ENCODE measurements around the gene NBL1.
"Not testable (repeated sequence)": the region's sequence is repeated elsewhere in the genome, so short reads cannot be mapped to it uniquely, and the experiment has no call there.

The NBL1 gene

GRCh38 chr1:19635064-19635463, 9.0 kb upstream of the NBL1 start:
- H3K4me1 ChIP-seq (ENCODE audit: control insufficient read depth, insufficient read depth, low read length, poor library complexity, severe bottlenecking); H3K27ac ChIP-seq (ENCODE audit: insufficient read depth, low read length, poor library complexity, severe bottlenecking): not testable (repeated sequence)

GRCh38 chr1:19635646-19636045, 8.5 kb upstream of the NBL1 start:
- Histone ChIP-seq H3K4me3 (ENCODE audit: insufficient read depth, low read depth, low read length, poor library complexity, severe bottlenecking) (no peak overlapping the region), H3K27me3 (replicated peaks; ENCODE audit: control insufficient read depth, insufficient read depth, low read length, poor library complexity, severe bottlenecking) (no peaks in the 10 kb centered on the region), H3K27ac (ENCODE audit: insufficient read depth, low read length, poor library complexity, severe bottlenecking) (no peak overlapping the region), H3K36me3 (ENCODE audit: control insufficient read depth, insufficient read depth, low read length) (no peaks in the 10 kb centered on the region), H3K4me1 (ENCODE audit: control insufficient read depth, insufficient read depth, low read length, poor library complexity, severe bottlenecking) (no peaks in the 10 kb centered on the region), H3K9me3 (ENCODE audit: control insufficient read depth, low read length) (no peaks in the 10 kb centered on the region)
- no peak for DNase-seq

More at GRCh38 chr1:19635064-19635463, 9.0 kb upstream of the NBL1 start:
- not testable (repeated sequence) for H3K36me3 ChIP-seq (ENCODE audit: control insufficient read depth, insufficient read depth, low read length); H3K4me3 ChIP-seq (ENCODE audit: insufficient read depth, low read depth, low read length, poor library complexity, severe bottlenecking); DNase-seq; H3K9me3 ChIP-seq (ENCODE audit: control insufficient read depth, low read length); H3K27me3 ChIP-seq (replicated peaks; ENCODE audit: control insufficient read depth, insufficient read depth, low read length, poor library complexity, severe bottlenecking)

GRCh38 chr1:19636065-19636464, 8.0 kb upstream of the NBL1 start:
- Histone ChIP-seq H3K4me1 (ENCODE audit: control insufficient read depth, insufficient read depth, low read length, poor library complexity, severe bottlenecking) (no peaks in the 10 kb centered on the region), H3K36me3 (ENCODE audit: control insufficient read depth, insufficient read depth, low read length) (no peaks in the 10 kb centered on the region), H3K9me3 (ENCODE audit: control insufficient read depth, low read length) (no peaks in the 10 kb centered on the region), H3K4me3 (ENCODE audit: insufficient read depth, low read depth, low read length, poor library complexity, severe bottlenecking) (no peak overlapping the region), H3K27me3 (replicated peaks; ENCODE audit: control insufficient read depth, insufficient read depth, low read length, poor library complexity, severe bottlenecking) (no peaks in the 10 kb centered on the region), H3K27ac (ENCODE audit: insufficient read depth, low read length, poor library complexity, severe bottlenecking) (no peak overlapping the region)
- no peak for DNase-seq

GRCh38 chr1:19636749-19637148, 7.4 kb upstream of the NBL1 start:
- not testable (repeated sequence) for H3K9me3 ChIP-seq (ENCODE audit: control insufficient read depth, low read length); H3K4me1 ChIP-seq (ENCODE audit: control insufficient read depth, insufficient read depth, low read length, poor library complexity, severe bottlenecking); H3K4me3 ChIP-seq (ENCODE audit: insufficient read depth, low read depth, low read length, poor library complexity, severe bottlenecking); DNase-seq; H3K27ac ChIP-seq (ENCODE audit: insufficient read depth, low read length, poor library complexity, severe bottlenecking); H3K36me3 ChIP-seq (ENCODE audit: control insufficient read depth, insufficient read depth, low read length); H3K27me3 ChIP-seq (replicated peaks; ENCODE audit: control insufficient read depth, insufficient read depth, low read length, poor library complexity, severe bottlenecking)

- no peak overlapping the region for H3K4me3 ChIP-seq (ENCODE audit: insufficient read depth, low read depth, low read length, poor library complexity, severe bottlenecking)
- no peaks in the 10 kb centered on the region for H3K9me3 ChIP-seq (ENCODE audit: control insufficient read depth, low read length)
- DNase-seq: no peak
- H3K4me1 ChIP-seq (ENCODE audit: control insufficient read depth, insufficient read depth, low read length, poor library complexity, severe bottlenecking): no peaks in the 10 kb centered on the region
- no peak overlapping the region for H3K27ac ChIP-seq (ENCODE audit: insufficient read depth, low read length, poor library complexity, severe bottlenecking)
- H3K36me3 ChIP-seq (ENCODE audit: control insufficient read depth, insufficient read depth, low read length): no peaks in the 10 kb centered on the region
- H3K27me3 ChIP-seq (replicated peaks; ENCODE audit: control insufficient read depth, insufficient read depth, low read length, poor library complexity, severe bottlenecking): no peaks in the 10 kb centered on the region
Observed at GRCh38 chr1:19637606-19638005, 6.5 kb upstream of the NBL1 start.

- H3K9me3 ChIP-seq (ENCODE audit: control insufficient read depth, low read length); H3K27ac ChIP-seq (ENCODE audit: insufficient read depth, low read length, poor library complexity, severe bottlenecking); H3K4me1 ChIP-seq (ENCODE audit: control insufficient read depth, insufficient read depth, low read length, poor library complexity, severe bottlenecking); H3K27me3 ChIP-seq (replicated peaks; ENCODE audit: control insufficient read depth, insufficient read depth, low read length, poor library complexity, severe bottlenecking); DNase-seq; H3K36me3 ChIP-seq (ENCODE audit: control insufficient read depth, insufficient read depth, low read length); H3K4me3 ChIP-seq (ENCODE audit: insufficient read depth, low read depth, low read length, poor library complexity, severe bottlenecking): not testable (repeated sequence)
Observed at GRCh38 chr1:19639228-19639627, 4.9 kb upstream of the NBL1 start.

- Histone ChIP-seq H3K27me3 (replicated peaks; ENCODE audit: control insufficient read depth, insufficient read depth, low read length, poor library complexity, severe bottlenecking) (no peaks in the 10 kb centered on the region), H3K36me3 (ENCODE audit: control insufficient read depth, insufficient read depth, low read length) (no peaks in the 10 kb centered on the region), H3K9me3 (ENCODE audit: control insufficient read depth, low read length) (no peaks in the 10 kb centered on the region), H3K4me1 (ENCODE audit: control insufficient read depth, insufficient read depth, low read length, poor library complexity, severe bottlenecking) (peaks cover 7% of the 10 kb centered on the region), H3K27ac (ENCODE audit: insufficient read depth, low read length, poor library complexity, severe bottlenecking) (no peak overlapping the region), H3K4me3 (ENCODE audit: insufficient read depth, low read depth, low read length, poor library complexity, severe bottlenecking) (no peak overlapping the region)
- no peak for DNase-seq
Observed at GRCh38 chr1:19639999-19640362, 4.1 kb upstream of the NBL1 start.

GRCh38 chr1:19640363-19641316, 3.5 kb upstream of the NBL1 start:
- no peaks in the 10 kb centered on the region for H3K9me3 ChIP-seq (ENCODE audit: control insufficient read depth, low read length)
- H3K4me1 ChIP-seq (ENCODE audit: control insufficient read depth, insufficient read depth, low read length, poor library complexity, severe bottlenecking): peaks cover 13% of the 10 kb centered on the region
- no peak overlapping the region for H3K27ac ChIP-seq (ENCODE audit: insufficient read depth, low read length, poor library complexity, severe bottlenecking)
- no peaks in the 10 kb centered on the region for H3K27me3 ChIP-seq (replicated peaks; ENCODE audit: control insufficient read depth, insufficient read depth, low read length, poor library complexity, severe bottlenecking)
- H3K36me3 ChIP-seq (ENCODE audit: control insufficient read depth, insufficient read depth, low read length): no peaks in the 10 kb centered on the region
- no peak for DNase-seq
- H3K4me3 ChIP-seq (ENCODE audit: insufficient read depth, low read depth, low read length, poor library complexity, severe bottlenecking): no peak overlapping the region

- peak overlapping the region; percentile 78 for H3K4me3 ChIP-seq (ENCODE audit: insufficient read depth, low read depth, low read length, poor library complexity, severe bottlenecking)
- H3K9me3 ChIP-seq (ENCODE audit: control insufficient read depth, low read length): no peaks in the 10 kb centered on the region
- H3K4me1 ChIP-seq (ENCODE audit: control insufficient read depth, insufficient read depth, low read length, poor library complexity, severe bottlenecking): peaks cover 17% of the 10 kb centered on the region
Observed at GRCh38 chr1:19643121-19643520, 990 bp upstream of the NBL1 start.

GRCh38 chr1:19644395-19644680, 227 bp downstream of the NBL1 start:
- Histone ChIP-seq H3K36me3 (ENCODE audit: control insufficient read depth, insufficient read depth, low read length) (no peaks in the 10 kb centered on the region), H3K4me3 (ENCODE audit: insufficient read depth, low read depth, low read length, poor library complexity, severe bottlenecking) (peak overlapping the region; percentile 61), H3K4me1 (ENCODE audit: control insufficient read depth, insufficient read depth, low read length, poor library complexity, severe bottlenecking) (peaks cover 17% of the 10 kb centered on the region), H3K27me3 (replicated peaks; ENCODE audit: control insufficient read depth, insufficient read depth, low read length, poor library complexity, severe bottlenecking) (no peaks in the 10 kb centered on the region), H3K9me3 (ENCODE audit: control insufficient read depth, low read length) (no peaks in the 10 kb centered on the region), H3K27ac (ENCODE audit: insufficient read depth, low read length, poor library complexity, severe bottlenecking) (peak overlapping the region; percentile 35)
- DNase-seq: no peak

More at GRCh38 chr1:19643121-19643520, 990 bp upstream of the NBL1 start:
- no peak for DNase-seq
- Histone ChIP-seq H3K27me3 (replicated peaks; ENCODE audit: control insufficient read depth, insufficient read depth, low read length, poor library complexity, severe bottlenecking) (no peaks in the 10 kb centered on the region), H3K27ac (ENCODE audit: insufficient read depth, low read length, poor library complexity, severe bottlenecking) (no peak overlapping the region), H3K36me3 (ENCODE audit: control insufficient read depth, insufficient read depth, low read length) (no peaks in the 10 kb centered on the region)

Measured in effector memory CD4-positive, alpha-beta T cell (primary cell).